GM21526 (cell line): ENCODE data around the gene GARIN1A.
"Not testable (repeated sequence)": the region's sequence is repeated elsewhere in the genome, so short reads cannot be mapped to it uniquely, and the experiment has no call there.

Experiments used
- ATAC-seq: cut with Tn5 transposase; IDR thresholded peaks from one replicate; pipeline ENCODE4 v1.9.1; 2021; ENCODE audit warnings: moderate library complexity; ENCODE audit not compliant: unreplicated experiment, low FRiP score

Gene GARIN1A

DNA sequence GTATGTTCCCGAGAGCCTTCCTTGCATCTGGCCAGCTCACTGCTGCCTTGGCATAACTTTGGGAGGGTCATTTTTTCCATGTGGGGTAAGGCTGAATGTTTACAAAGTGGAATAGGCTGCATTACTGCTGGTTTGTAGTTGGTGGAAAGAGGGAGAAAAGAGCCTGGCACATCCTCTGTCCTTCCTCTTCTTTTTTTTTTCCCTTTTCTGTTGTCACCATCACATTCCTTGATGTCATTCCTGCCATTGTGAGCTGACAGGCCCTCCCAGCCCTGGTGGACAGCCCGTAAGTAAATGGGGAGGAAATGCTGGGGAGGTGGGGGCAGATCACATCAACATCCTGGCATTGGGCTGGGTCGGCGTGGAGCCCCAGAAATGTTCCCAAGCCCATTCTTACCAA is at the start of gene GARIN1A:
TSS of gene GARIN1A (plus strand) at position 301 of the 400 bp plus-strand sequence. CDS start 106 bp downstream, outside the sequence.
- ATAC-seq, result no peak

DNA sequence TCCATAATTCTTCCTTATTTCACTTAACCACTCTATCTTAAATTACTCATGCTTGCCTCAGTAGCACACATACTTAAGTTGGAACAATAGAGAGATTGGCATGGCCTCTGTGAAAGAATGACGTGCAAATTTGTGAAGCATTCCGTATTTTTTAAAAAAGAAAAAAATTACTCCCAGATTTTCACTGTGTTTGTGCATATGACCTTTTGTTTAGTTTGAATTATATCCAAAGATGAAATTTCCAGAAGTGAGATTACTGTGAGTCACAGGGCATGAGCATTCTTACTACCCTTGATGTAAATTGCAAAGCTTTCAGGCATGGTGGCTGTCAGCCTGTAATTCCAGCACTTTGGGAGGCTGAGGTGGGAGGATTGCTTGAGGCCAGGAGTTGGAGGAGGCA is 45.0 kb upstream of the GARIN1A start:
- ATAC-seq, result not testable (repeated sequence)

DNA sequence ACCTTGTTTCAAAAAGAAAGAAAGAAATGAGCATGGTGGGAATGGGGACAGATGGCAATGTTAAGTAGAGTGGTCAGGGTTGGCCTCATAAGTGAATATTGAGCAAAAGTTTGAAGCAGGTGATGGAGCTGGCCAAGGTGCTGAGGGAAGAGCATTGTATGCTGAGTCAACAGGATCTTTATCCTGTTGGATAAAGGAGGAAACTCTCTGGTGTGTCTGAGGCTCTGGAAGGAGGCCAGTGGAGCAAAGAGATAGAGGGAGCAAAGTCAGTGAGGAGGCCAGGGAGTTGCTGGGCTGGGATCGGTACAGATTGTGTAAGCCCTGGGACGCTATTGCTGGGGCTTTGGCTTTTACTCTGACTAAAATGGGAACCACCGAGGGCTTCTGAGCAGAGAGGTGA is 38.2 kb upstream of the GARIN1A start:
- ATAC-seq, result not testable (repeated sequence)

DNA sequence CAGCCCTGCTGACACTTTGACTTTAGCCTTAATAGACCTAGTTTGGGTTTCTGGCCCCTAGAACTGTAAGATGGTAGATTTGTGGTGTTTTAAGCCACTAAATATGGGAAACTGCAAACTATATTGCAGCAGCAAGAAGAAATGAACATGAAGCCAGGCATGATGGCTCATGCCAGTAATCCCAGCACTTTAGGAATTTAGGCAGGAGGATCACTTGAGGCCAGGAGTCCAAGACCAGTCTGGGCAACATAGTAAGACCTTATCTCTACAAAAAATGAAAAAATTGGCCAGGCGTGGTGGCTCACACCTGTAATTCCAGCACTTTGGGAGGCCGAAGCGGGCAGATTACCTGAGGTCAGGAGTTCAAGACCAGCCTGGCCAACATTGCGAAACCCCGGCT is 26.9 kb upstream of the GARIN1A start:
- ATAC-seq, result not testable (repeated sequence)

GRCh38 chr7:128645844-128646243 is 26.2 kb upstream of the GARIN1A start:
- not testable (repeated sequence) for ATAC-seq

- ATAC-seq, result not testable (repeated sequence)
Measured at GRCh38 chr7:128646877-128647276, 25.2 kb upstream of the GARIN1A start.

- ATAC-seq, result not testable (repeated sequence)
Measured at GRCh38 chr7:128651096-128651495, 21.0 kb upstream of the GARIN1A start.

GRCh38 chr7:128652606-128653005 is 19.5 kb upstream of the GARIN1A start:
- not testable (repeated sequence) for ATAC-seq

- ATAC-seq, result not testable (repeated sequence)
Measured at GRCh38 chr7:128653197-128653596, 18.9 kb upstream of the GARIN1A start.

GRCh38 chr7:128654080-128654479 is 18.0 kb upstream of the GARIN1A start:
- not testable (repeated sequence) for ATAC-seq

- not testable (repeated sequence) for ATAC-seq
Measured at GRCh38 chr7:128654501-128654900, 17.6 kb upstream of the GARIN1A start.

- ATAC-seq, result not testable (repeated sequence)
Measured at GRCh38 chr7:128658428-128658827, 13.7 kb upstream of the GARIN1A start.

GRCh38 chr7:128660596-128660995 is 11.5 kb upstream of the GARIN1A start:
- no peak for ATAC-seq

DNA sequence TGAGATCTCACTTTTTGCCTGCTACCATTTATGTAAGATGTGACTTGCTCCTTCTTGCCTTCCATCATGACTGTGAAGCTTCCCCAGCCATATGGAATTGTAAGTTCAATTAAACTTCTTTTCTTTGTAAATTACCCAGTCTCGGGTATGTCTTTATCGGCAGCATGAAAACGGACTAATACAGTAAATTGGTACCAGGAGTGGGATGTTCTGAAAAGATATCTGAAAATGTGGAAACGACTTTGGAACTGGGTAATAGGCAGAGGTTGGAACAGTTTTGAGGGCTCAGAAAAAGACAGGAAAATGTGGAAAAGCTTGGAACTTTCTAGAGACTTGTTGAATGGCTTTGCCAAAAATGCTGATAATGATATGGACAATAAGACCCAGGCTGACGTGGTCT is 10.6 kb upstream of the GARIN1A start:
- ATAC-seq, result no peak

GRCh38 chr7:128662091-128662490 is 10.0 kb upstream of the GARIN1A start:
- ATAC-seq, result no peak

- not testable (repeated sequence) for ATAC-seq
Measured at GRCh38 chr7:128663223-128663622, 8.9 kb upstream of the GARIN1A start.

GRCh38 chr7:128665057-128665456 is 7.0 kb upstream of the GARIN1A start:
- ATAC-seq, result no peak

GRCh38 chr7:128666200-128666599 is 5.9 kb upstream of the GARIN1A start:
- no peak for ATAC-seq

- no peak for ATAC-seq
Measured at GRCh38 chr7:128672927-128673517, 930 bp downstream of the GARIN1A start.

DNA sequence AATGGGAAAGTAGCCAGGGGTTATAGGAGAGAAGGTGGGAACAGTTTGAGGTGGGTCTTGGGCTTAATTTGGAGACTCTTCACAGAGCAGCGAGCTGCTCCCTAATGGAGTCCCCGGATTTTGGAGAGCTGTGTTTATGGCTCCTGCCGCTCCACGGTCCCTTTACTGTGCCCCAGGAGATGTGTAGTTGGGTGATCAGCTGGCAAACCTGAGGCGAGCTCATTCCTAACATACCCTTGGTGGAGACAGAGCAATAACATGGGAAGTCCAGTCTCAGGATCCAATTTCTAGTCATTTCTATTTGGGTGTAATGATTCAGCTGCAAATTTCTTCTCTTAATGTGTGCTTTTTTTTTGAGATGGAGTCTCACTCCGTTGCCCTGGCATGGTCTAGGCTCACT is 1.5 kb downstream of the GARIN1A start:
- no peak for ATAC-seq

DNA sequence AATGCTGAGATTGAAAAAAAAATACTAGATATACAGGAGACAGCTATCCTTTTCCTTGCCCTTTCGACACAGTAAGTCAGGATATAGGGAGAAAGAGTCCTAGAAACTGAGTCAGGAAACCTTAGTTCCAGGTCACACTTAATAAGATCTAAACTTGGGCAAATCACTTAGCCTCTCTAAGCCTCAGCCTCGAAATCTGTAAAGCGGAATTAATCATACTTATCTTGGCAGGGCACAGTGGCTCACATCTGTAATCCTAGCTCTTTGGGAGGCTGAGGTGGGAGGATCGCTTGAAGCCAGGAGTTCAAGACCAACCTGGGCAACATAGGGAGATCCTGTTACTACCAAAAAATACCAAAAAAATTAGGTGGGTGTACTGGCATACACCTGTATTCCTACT is 4.6 kb downstream of the GARIN1A start:
- ATAC-seq, result no peak

DNA sequence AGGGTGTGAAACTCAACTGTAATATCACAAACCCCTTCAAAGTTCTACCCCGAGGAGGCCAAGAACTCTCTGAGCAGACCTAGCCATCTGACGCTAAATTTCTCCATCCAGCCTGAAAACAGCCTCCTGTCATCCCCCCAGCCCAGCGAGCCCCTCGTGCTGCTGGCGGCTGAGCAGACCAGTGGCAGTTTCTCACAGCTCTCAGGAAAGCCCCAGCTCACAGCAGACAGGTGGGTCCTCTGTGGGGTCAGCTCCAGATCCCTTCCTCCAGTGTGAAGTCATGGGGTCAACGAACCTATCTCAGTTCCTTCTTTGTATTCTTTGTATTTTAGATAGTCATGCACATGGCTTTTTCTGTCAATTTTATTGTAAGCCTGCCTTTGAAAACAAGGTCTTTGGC is 7.8 kb downstream of the GARIN1A start:
- no peak for ATAC-seq
